Suprapubic skin (tissue), 4 donors: ENCODE measurements around the gene PSENEN.

Experiments used
- CTCF ChIP-seq, 2 donors: fragments of 200-600 bp in 1 of 2; fragments of 450-650 bp in 1 of 2; sonication (generic) in 1 of 2; IDR thresholded peaks; one replicate each; pipeline ENCODE4 v1.5.1; 2016 to 2019; ENCODE audit warnings: antibody characterized with exemption in 2 of 2, mild to moderate bottlenecking in 1 of 2, moderate library complexity in 1 of 2
- POLR2A ChIP-seq, 2 donors: fragments of 450-650 bp; IDR thresholded peaks; one replicate each; pipeline ENCODE4 v1.6.1; 2017; ENCODE audit warnings: antibody characterized with exemption in 2 of 2, mild to moderate bottlenecking in 2 of 2, moderate library complexity in 2 of 2
- POLR2AphosphoS5 ChIP-seq, 3 donors: sonication (generic); formaldehyde crosslinking; IDR thresholded peaks; one replicate each; pipeline ENCODE4 v1.6.1; 2017; ENCODE audit warnings: antibody characterized with exemption in 3 of 3

DNA sequence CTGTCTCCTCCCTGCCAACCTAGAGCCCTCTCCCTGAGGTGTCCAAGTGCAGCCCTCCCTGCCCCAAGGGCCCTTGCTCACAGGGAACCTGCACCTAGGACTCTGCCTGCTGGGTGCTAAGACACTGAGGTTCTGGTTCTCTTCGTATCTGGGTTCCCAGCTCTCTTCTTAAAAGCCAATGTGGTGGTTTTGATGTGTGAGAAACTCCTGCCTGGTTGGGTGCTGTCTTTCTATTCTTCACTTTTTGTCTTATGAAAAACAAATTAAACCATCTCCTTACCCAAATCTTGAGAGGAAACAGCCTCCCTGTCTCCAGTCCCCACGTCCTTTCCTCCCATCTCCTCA is 32.0 kb upstream of the PSENEN start:
- TF ChIP-seq POLR2A (IDR thresholded peaks at IDR 0.05) (no peak), CTCF (IDR thresholded peaks at IDR 0.05) (no peak), POLR2AphosphoS5 (IDR thresholded peaks at IDR 0.05) (no peak)
